A549 (cell line): ENCODE data around the gene PKHD1. TPM values are rescaled to one million over a fixed set of nuclear protein-coding genes. Genes with fewer than 3 reads are reported as not detected.

Experiments
- ATAC-seq, 2 experiments: fragments of 200-7000 bp in 1 of 2; fragments of >200 bp in 1 of 2; cut with Nextera tagmentation in 1 of 2; cut with Tn5 transposase in 1 of 2; 3 replicates each; pipeline versions ENCODE4 v1.8.0 to v1.9.1; 2018 to 2020; ENCODE audit warnings: mild to moderate bottlenecking in 1 of 2, moderate library complexity in 1 of 2
- CTCF ChIA-PET: fragments of 300-600 bp; sonication (Branson Sonifier 250); formaldehyde crosslinking; extraction: SDS; loops from one replicate; lab custom pipeline; 2021; ENCODE audit warnings: antibody characterized with exemption, inconsistent platforms; lab: Yijun Ruan, JAX
- POLR2A ChIA-PET: fragments of 350-600 bp; formaldehyde crosslinking; extraction: SDS; loops from one replicate; lab custom pipeline; 2021; ENCODE audit warnings: antibody characterized with exemption, inconsistent platforms; lab: Yijun Ruan, JAX
- DNase-seq, 2 experiments: peaks; one replicate each; pipeline versions ENCODE4 v3.0.0 to v3.0.0-alpha.2; 2011 to 2016; ENCODE audit warnings: low read depth in 1 of 2, low spot score in 1 of 2
- FAIRE-seq: peaks from 2 replicates; lab custom pipeline; 2011; peaks lifted over from hg19 to GRCh38; lab: Jason Lieb, UNC
- H3K27ac ChIP-seq, 2 experiments: fragments of >200 bp; sonication (Bioruptor Twin); formaldehyde crosslinking; 3 replicates each; pipeline ENCODE4 v1.5.1; 2016 to 2017
- H3K4me1 ChIP-seq: fragments of >200 bp; sonication (Bioruptor Twin); formaldehyde crosslinking; 3 replicates; pipeline ENCODE4 v1.6.1; 2016
- H3K4me2 ChIP-seq: fragments of >200 bp; sonication (Bioruptor Twin); formaldehyde crosslinking; 3 replicates; pipeline ENCODE4 v1.6.1; 2016
- H3K4me3 ChIP-seq: fragments of >200 bp; sonication (Bioruptor Twin); formaldehyde crosslinking; 3 replicates; pipeline ENCODE4 v1.5.1; 2016
- H3K9me3 ChIP-seq: fragments of >200 bp; sonication (Bioruptor Twin); formaldehyde crosslinking; 3 replicates; pipeline ENCODE4 v1.6.1; 2016
- BCL3 ChIP-seq: fragments of >200 bp; sonication (Bioruptor Twin); formaldehyde crosslinking; IDR thresholded peaks from 3 replicates; pipeline ENCODE4 v1.6.1; 2016
- EHF ChIP-seq: fragments of 250-450 bp; sonication (Bioruptor Pico); IDR thresholded peaks from 2 replicates; pipeline ENCODE4 v1.5.0; 2020; ENCODE audit warnings: mild to moderate bottlenecking
- ESRRA ChIP-seq: fragments of 150-350 bp; IDR thresholded peaks from 2 replicates; pipeline ENCODE4 v1.6.1; 2014; ENCODE audit warnings: mild to moderate bottlenecking, low read length, borderline replicate concordance
- FOSB ChIP-seq: fragments of 250-450 bp; sonication (Bioruptor Pico); IDR thresholded peaks from 2 replicates; pipeline ENCODE4 v1.5.0; 2020; ENCODE audit warnings: mild to moderate bottlenecking, moderate library complexity
- HDAC2 ChIP-seq: fragments of 200-600 bp; sonication (generic); IDR thresholded peaks from 2 replicates; pipeline ENCODE4 v1.6.1; 2016
- HES2 ChIP-seq: fragments of >200 bp; sonication (Bioruptor Twin); formaldehyde crosslinking; IDR thresholded peaks from 2 replicates; pipeline ENCODE4 v1.6.1; 2016
- HOXA7 ChIP-seq: fragments of 250-450 bp; sonication (Bioruptor Pico); IDR thresholded peaks from 2 replicates; pipeline ENCODE4 v1.5.0; 2020; ENCODE audit warnings: mild to moderate bottlenecking, moderate library complexity
- JUN ChIP-seq, 2 experiments: fragments of >200 bp; sonication (Bioruptor Twin); formaldehyde crosslinking; IDR thresholded peaks; 2 replicates in 1 of 2; 3 replicates in 1 of 2; pipeline ENCODE4 v1.6.1; 2016 to 2017
- JUNB ChIP-seq: fragments of >200 bp; sonication (Bioruptor Twin); formaldehyde crosslinking; IDR thresholded peaks from 2 replicates; pipeline ENCODE4 v1.6.1; 2016
- KDM1A ChIP-seq: fragments of 200-600 bp; sonication (generic); IDR thresholded peaks from 2 replicates; pipeline ENCODE4 v1.6.1; 2016; ENCODE audit warnings: low read depth, mild to moderate bottlenecking
- MAX ChIP-seq: IDR thresholded peaks from 2 replicates; pipeline ENCODE4 v1.6.1; 2012
- MYC ChIP-seq: IDR thresholded peaks from 2 replicates; pipeline ENCODE4 v1.6.1; 2012; ENCODE audit warnings: mild to moderate bottlenecking, inconsistent platforms, low read length, improper control_type of control experiment, borderline replicate concordance
- NR3C1 ChIP-seq: fragments of >200 bp; sonication (Bioruptor Twin); formaldehyde crosslinking; IDR thresholded peaks from 3 replicates; pipeline ENCODE4 v1.6.1; 2017
- POLR2A ChIP-seq: IDR thresholded peaks from 2 replicates; pipeline ENCODE4 v1.6.1; 2012; ENCODE audit warnings: mild to moderate bottlenecking, low read length
- RARB ChIP-seq: fragments of 250-450 bp; sonication (Bioruptor Pico); IDR thresholded peaks from 2 replicates; pipeline ENCODE4 v1.8.0; 2021; ENCODE audit warnings: mild to moderate bottlenecking, moderate library complexity
- REST ChIP-seq: fragments of 200-600 bp; sonication (generic); IDR thresholded peaks from 2 replicates; pipeline ENCODE4 v1.6.1; 2016; ENCODE audit warnings: antibody characterized with exemption, mild to moderate bottlenecking, moderate library complexity
- RFX5 ChIP-seq: fragments of 450-650 bp; IDR thresholded peaks from 2 replicates; pipeline ENCODE4 v1.7.1; 2014; ENCODE audit warnings: antibody characterized with exemption, mild to moderate bottlenecking, moderate library complexity
- SREBF2 ChIP-seq: fragments of 450-650 bp; IDR thresholded peaks from 2 replicates; pipeline ENCODE4 v1.6.1; 2014; ENCODE audit warnings: mild to moderate bottlenecking, moderate library complexity
- ZSCAN20 ChIP-seq: fragments of 250-450 bp; sonication (Bioruptor Pico); IDR thresholded peaks from 2 replicates; pipeline ENCODE4 v1.8.0; 2022; ENCODE audit warnings: mild to moderate bottlenecking, moderate library complexity
- WGBS: methylation state at CpG from one replicate; pipeline ENCODE4 v1.1.6; 2017; ENCODE audit errors: missing lambda C conversion rate; 5-methylcytosine and 5-hydroxymethylcytosine counted together
- polyA plus RNA-seq, 4 experiments: library from polyadenylated mRNA; depleted of rRNA in 3 of 4; stranded (reverse); fragments of >200 nt; fragmentation: RNase III in 1 of 4; extraction: RNeasy Plus Mini Kit Qiagen cat#74134 plus additional on column Dnase treatment in 1 of 4; gene quantifications; 2 replicates in 3 of 4; 3 replicates in 1 of 4; pipeline ENCODE4 v1.2.3, GENCODE V29; 2011 to 2017

The PKHD1 gene
- polyA plus RNA-seq, 2 of the 4 experiments (the other 2 are of a cell fraction): not detected

GRCh38 chr6:51965222-51965801 is 122.1 kb downstream of the PKHD1 start:
- Histone ChIP-seq H3K9me3 (no peaks in the 10 kb centered on the region), H3K4me1 (no peaks in the 10 kb centered on the region), H3K4me3 (no peak overlapping the region), H3K27ac (no peak overlapping the region), H3K4me2 (no peak overlapping the region)
- FAIRE-seq (no peak), DNase-seq (no peak), ATAC-seq (no peak)
- TF ChIP-seq ZSCAN20 (no peak), EHF (CRISPR knock-in tag) (no peak), BCL3 (no peak), HDAC2 (no peak), HOXA7 (CRISPR knock-in tag) (no peak), RFX5 (no peak), JUN (IDR thresholded peaks at IDR 0.05) (no peak), REST (no peak)
- 0% methylated on average over 3 of the region's 3 CpGs for WGBS
- ChIA-PET CTCF (no interaction called here), POLR2A (no interaction called here)

- no peak overlapping the region for H3K4me2 ChIP-seq
- no peak overlapping the region for H3K4me3 ChIP-seq
- TF ChIP-seq HOXA7 (CRISPR knock-in tag): no peak
- no peak for TF ChIP-seq FOSB
- TF ChIP-seq SREBF2: no peak
- no peak for TF ChIP-seq HES2
- no peak for TF ChIP-seq POLR2A
- no peak for TF ChIP-seq JUNB
- TF ChIP-seq HDAC2: no peak
- no peak for TF ChIP-seq NR3C1
- no peak for TF ChIP-seq MAX
- TF ChIP-seq ESRRA: no peak
- no peak for TF ChIP-seq MYC
- no peak for TF ChIP-seq REST
- no peak for TF ChIP-seq JUN (IDR thresholded peaks at IDR 0.05)
- TF ChIP-seq RARB (CRISPR knock-in tag): no peak
- no peak for TF ChIP-seq KDM1A
- H3K27ac ChIP-seq: no peak overlapping the region
- no peaks in the 10 kb centered on the region for H3K4me1 ChIP-seq
- FAIRE-seq (no peak), ATAC-seq (no peak), DNase-seq (no peak)
- 33% methylated on average over 4 of the region's 4 CpGs for WGBS
- ChIA-PET POLR2A (no interaction called here), CTCF (no interaction called here)
- H3K9me3 ChIP-seq: no peaks in the 10 kb centered on the region
These were observed 123.4 kb downstream of the PKHD1 start for GRCh38 chr6:51963980-51964379.
